ENCODE data around the gene HK1.
"Not testable (repeated sequence)": the region's sequence is repeated elsewhere in the genome, so short reads cannot be mapped to it uniquely, and the experiment has no call there.

The HK1 gene

GRCh38 chr10:69450395-69450794, 172.1 kb downstream of the HK1 start:
- H3K36me3 ChIP-seq (ENCODE audit: control insufficient read depth, insufficient read depth, low read length); H3K27me3 ChIP-seq (replicated peaks; ENCODE audit: control insufficient read depth, insufficient read depth, low read length, poor library complexity, severe bottlenecking); DNase-seq; H3K4me3 ChIP-seq (ENCODE audit: insufficient read depth, low read depth, low read length, poor library complexity, severe bottlenecking); H3K27ac ChIP-seq (ENCODE audit: insufficient read depth, low read length, poor library complexity, severe bottlenecking); H3K9me3 ChIP-seq (ENCODE audit: control insufficient read depth, low read length): not testable (repeated sequence)
- H3K4me1 ChIP-seq (ENCODE audit: control insufficient read depth, insufficient read depth, low read length, poor library complexity, severe bottlenecking): peaks cover 23% of the 10 kb centered on the region

- H3K27me3 ChIP-seq (replicated peaks; ENCODE audit: control insufficient read depth, insufficient read depth, low read length, poor library complexity, severe bottlenecking): no peaks in the 10 kb centered on the region
- H3K4me3 ChIP-seq (ENCODE audit: insufficient read depth, low read depth, low read length, poor library complexity, severe bottlenecking): peak within 1 kb of the TSS; percentile 81
- peaks cover 23% of the 10 kb centered on the region for H3K4me1 ChIP-seq (ENCODE audit: control insufficient read depth, insufficient read depth, low read length, poor library complexity, severe bottlenecking)
- H3K27ac ChIP-seq (ENCODE audit: insufficient read depth, low read length, poor library complexity, severe bottlenecking): peak within 1 kb of the TSS; percentile 45
- no peaks in the 10 kb centered on the region for H3K9me3 ChIP-seq (ENCODE audit: control insufficient read depth, low read length)
- no peaks in the 10 kb centered on the region for H3K36me3 ChIP-seq (ENCODE audit: control insufficient read depth, insufficient read depth, low read length)
- DNase-seq: peak; percentile 63 to 75 (median 74)
Observed at GRCh38 chr10:69451209-69451783, 173.0 kb downstream of the HK1 start, which contains the start of gene TSPAN15. TSPAN15 (plus strand) TSS chr10:69451465; CDS start chr10:69451595, 130 bp downstream.

Measured in effector memory CD4-positive, alpha-beta T cell (primary cell).